ENCODE data around the gene POLR2M. TPM values are rescaled to one million over a fixed set of nuclear protein-coding genes. Genes with fewer than 3 reads are reported as not detected.

The POLR2M gene
- total and polyA plus RNA-seq, 4 donors: 7.8 to 230 (median 43.6) TPM

DNA sequence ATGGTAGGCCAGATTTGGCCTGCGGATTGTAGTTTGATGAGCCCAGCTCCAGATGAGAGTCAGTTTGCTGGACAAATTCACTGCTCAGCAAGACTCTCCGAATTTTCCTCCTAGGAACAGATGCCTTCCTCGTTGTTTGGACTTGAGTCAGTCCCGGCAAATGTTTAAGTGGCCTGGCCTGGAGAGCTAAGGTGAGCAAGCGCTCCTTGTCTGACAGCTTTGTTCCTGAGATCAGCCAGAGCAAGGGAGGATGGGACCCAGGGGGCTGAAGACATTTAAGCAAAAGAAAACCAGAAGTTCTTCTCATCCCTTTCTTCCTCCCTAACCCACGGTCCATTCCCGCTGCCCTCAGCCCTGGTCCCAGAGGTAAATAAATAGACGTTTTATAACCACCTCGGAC, 40.3 kb downstream of the POLR2M start:
- DNase-seq (ENCODE audit: low spot score): no peak
- Histone ChIP-seq H3K4me1 (ENCODE audit: control insufficient read depth in 4 of 4, insufficient read depth in 4 of 4, low read length in 3 of 4) (no peaks in the 10 kb centered on the region), H3K27ac (ENCODE audit: low read depth in 1 of 2, low read length in 2 of 2) (no peak overlapping the region), H3K9ac (ENCODE audit: low read depth in 1 of 2, low read length in 2 of 2) (no peak overlapping the region), H3K4me3 (ENCODE audit: low read depth in 1 of 3, low read length in 3 of 3) (no peak overlapping the region), H3K9me3 (ENCODE audit: control insufficient read depth in 4 of 4, low read length in 3 of 4) (no peaks in the 10 kb centered on the region), H3K27me3 (ENCODE audit: control insufficient read depth in 4 of 4, insufficient read depth in 4 of 4, low read length in 3 of 4) (no peaks in the 10 kb centered on the region), H3K36me3 (ENCODE audit: control insufficient read depth in 4 of 4, insufficient read depth in 3 of 4, low read depth in 1 of 4, low read length in 3 of 4) (no peaks in the 10 kb centered on the region)
- TF ChIP-seq NR2F2 (IDR thresholded peaks at IDR 0.05): no peak
- TF ChIP-seq RAD21 (IDR thresholded peaks at IDR 0.05): no peak
- TF ChIP-seq FOXA2 (IDR thresholded peaks at IDR 0.05): no peak
- no peak for TF ChIP-seq YY1 (IDR thresholded peaks at IDR 0.05)
- TF ChIP-seq, protein P1, sequence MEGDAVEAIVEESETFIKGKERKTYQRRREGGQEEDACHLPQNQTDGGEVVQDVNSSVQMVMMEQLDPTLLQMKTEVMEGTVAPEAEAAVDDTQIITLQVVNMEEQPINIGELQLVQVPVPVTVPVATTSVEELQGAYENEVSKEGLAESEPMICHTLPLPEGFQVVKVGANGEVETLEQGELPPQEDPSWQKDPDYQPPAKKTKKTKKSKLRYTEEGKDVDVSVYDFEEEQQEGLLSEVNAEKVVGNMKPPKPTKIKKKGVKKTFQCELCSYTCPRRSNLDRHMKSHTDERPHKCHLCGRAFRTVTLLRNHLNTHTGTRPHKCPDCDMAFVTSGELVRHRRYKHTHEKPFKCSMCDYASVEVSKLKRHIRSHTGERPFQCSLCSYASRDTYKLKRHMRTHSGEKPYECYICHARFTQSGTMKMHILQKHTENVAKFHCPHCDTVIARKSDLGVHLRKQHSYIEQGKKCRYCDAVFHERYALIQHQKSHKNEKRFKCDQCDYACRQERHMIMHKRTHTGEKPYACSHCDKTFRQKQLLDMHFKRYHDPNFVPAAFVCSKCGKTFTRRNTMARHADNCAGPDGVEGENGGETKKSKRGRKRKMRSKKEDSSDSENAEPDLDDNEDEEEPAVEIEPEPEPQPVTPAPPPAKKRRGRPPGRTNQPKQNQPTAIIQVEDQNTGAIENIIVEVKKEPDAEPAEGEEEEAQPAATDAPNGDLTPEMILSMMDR (IDR thresholded peaks at IDR 0.05; ENCODE audit: low read depth, low read length, missing input control): no peak
- TF ChIP-seq, protein P2, sequence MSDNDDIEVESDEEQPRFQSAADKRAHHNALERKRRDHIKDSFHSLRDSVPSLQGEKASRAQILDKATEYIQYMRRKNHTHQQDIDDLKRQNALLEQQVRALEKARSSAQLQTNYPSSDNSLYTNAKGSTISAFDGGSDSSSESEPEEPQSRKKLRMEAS (IDR thresholded peaks at IDR 0.05): no peak
- no peak for TF ChIP-seq SP1 (IDR thresholded peaks at IDR 0.05)
- WGBS: 86% methylated on average over 9 of the region's 9 CpGs

DNA sequence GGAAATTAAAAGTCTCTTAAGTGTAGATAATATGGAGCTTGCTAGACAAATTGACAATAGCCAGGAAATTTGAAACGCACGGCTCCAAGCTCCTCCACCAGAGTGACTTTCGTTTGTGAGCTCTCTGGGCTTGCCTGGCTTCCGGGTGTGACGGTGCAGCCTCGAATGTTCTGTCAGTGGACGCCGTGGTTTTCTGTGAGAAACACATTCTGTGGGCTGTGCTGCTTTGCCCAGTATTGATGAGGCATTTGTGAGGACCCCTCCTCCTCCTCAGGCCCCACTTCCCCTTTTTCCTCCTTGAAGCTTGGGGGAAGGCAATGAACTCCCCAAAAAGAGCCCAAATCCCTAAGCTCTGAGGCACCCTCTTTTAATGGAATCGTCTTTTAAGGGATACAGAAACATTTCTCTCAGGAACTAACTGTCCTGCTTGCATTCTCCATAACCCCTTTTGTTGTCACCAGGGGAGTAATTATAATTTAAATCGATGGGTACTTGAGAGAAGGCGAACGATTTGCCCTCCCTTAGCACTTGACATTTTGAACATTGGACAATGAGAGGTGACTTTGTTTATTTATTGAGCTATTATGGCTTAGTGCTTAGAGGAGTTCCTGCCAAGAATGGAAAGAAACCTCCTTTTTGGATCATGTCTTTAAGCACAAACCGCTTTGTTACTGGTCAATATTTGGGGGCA, 40.8 kb downstream of the POLR2M start:
- Histone ChIP-seq H3K4me1 (ENCODE audit: control insufficient read depth in 4 of 4, insufficient read depth in 4 of 4, low read length in 3 of 4) (no peaks in the 10 kb centered on the region), H3K9ac (ENCODE audit: low read depth in 1 of 2, low read length in 2 of 2) (no peak overlapping the region), H3K4me3 (ENCODE audit: low read depth in 1 of 3, low read length in 3 of 3) (no peak overlapping the region), H3K36me3 (ENCODE audit: control insufficient read depth in 4 of 4, insufficient read depth in 3 of 4, low read depth in 1 of 4, low read length in 3 of 4) (no peaks in the 10 kb centered on the region), H3K9me3 (ENCODE audit: control insufficient read depth in 4 of 4, low read length in 3 of 4) (no peaks in the 10 kb centered on the region), H3K27me3 (ENCODE audit: control insufficient read depth in 4 of 4, insufficient read depth in 4 of 4, low read length in 3 of 4) (no peaks in the 10 kb centered on the region), H3K27ac (ENCODE audit: low read depth in 1 of 2, low read length in 2 of 2) (no peak overlapping the region)
- 67% methylated on average over 13 of the region's 13 CpGs for WGBS
- TF ChIP-seq JUND (IDR thresholded peaks at IDR 0.05) (no peak), TAF1 (conservative IDR thresholded peaks at IDR 0.05) (no peak), NR2F2 (IDR thresholded peaks at IDR 0.05) (no peak), SP1 (IDR thresholded peaks at IDR 0.05) (no peak), RXRA (IDR thresholded peaks at IDR 0.05) (no peak), RAD21 (IDR thresholded peaks at IDR 0.05) (no peak)
- DNase-seq (ENCODE audit: low spot score): no peak

DNA sequence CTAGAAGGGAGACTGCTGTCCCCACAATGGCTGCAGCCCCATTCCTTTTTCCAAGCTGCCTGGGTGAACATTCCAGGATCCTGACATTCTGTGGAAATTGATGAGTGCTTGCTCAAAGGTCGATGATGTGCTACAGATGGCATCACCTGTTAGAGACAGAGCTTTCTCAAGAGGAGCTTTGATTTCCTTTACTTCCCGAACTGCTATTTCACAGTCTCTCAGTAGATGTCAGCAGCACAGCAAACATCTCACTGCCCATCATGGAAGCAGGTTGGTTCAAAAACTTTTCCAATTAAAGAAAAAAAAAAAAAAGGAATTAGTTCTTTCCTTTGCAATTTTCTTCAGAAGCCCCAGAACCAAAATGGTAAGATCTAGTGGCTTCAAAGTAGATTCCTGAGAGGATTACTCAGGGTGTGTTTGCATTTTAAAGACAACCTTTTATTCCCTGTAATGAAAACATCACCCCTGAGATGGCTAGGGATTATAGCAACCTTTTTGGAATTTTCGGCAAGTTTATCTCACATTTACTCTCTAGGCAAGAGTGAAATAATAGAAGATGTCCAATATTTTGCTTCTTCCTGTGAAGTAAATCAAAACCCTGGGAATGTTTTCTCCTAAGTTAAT, 44.8 kb downstream of the POLR2M start:
- Histone ChIP-seq H3K4me1 (ENCODE audit: control insufficient read depth in 4 of 4, insufficient read depth in 4 of 4, low read length in 3 of 4) (no peaks in the 10 kb centered on the region), H3K27ac (ENCODE audit: low read depth in 1 of 2, low read length in 2 of 2) (no peak overlapping the region), H3K4me3 (ENCODE audit: low read depth in 1 of 3, low read length in 3 of 3) (no peak overlapping the region), H3K27me3 (ENCODE audit: control insufficient read depth in 4 of 4, insufficient read depth in 4 of 4, low read length in 3 of 4) (no peaks in the 10 kb centered on the region), H3K9ac (ENCODE audit: low read depth in 1 of 2, low read length in 2 of 2) (no peak overlapping the region), H3K36me3 (ENCODE audit: control insufficient read depth in 4 of 4, insufficient read depth in 3 of 4, low read depth in 1 of 4, low read length in 3 of 4) (no peaks in the 10 kb centered on the region), H3K9me3 (ENCODE audit: control insufficient read depth in 4 of 4, low read length in 3 of 4) (no peaks in the 10 kb centered on the region)
- DNase-seq (ENCODE audit: low spot score): no peak
- 40% methylated on average over 3 of the region's 3 CpGs for WGBS
- TF ChIP-seq HNF4A (conservative IDR thresholded peaks at IDR 0.05) (no peak), RAD21 (IDR thresholded peaks at IDR 0.05) (peak; percentile 72 to 73)
- TF ChIP-seq, protein P1 (IDR thresholded peaks at IDR 0.05; ENCODE audit: low read depth, low read length, missing input control): peak; percentile 33
- TF ChIP-seq, protein P3, sequence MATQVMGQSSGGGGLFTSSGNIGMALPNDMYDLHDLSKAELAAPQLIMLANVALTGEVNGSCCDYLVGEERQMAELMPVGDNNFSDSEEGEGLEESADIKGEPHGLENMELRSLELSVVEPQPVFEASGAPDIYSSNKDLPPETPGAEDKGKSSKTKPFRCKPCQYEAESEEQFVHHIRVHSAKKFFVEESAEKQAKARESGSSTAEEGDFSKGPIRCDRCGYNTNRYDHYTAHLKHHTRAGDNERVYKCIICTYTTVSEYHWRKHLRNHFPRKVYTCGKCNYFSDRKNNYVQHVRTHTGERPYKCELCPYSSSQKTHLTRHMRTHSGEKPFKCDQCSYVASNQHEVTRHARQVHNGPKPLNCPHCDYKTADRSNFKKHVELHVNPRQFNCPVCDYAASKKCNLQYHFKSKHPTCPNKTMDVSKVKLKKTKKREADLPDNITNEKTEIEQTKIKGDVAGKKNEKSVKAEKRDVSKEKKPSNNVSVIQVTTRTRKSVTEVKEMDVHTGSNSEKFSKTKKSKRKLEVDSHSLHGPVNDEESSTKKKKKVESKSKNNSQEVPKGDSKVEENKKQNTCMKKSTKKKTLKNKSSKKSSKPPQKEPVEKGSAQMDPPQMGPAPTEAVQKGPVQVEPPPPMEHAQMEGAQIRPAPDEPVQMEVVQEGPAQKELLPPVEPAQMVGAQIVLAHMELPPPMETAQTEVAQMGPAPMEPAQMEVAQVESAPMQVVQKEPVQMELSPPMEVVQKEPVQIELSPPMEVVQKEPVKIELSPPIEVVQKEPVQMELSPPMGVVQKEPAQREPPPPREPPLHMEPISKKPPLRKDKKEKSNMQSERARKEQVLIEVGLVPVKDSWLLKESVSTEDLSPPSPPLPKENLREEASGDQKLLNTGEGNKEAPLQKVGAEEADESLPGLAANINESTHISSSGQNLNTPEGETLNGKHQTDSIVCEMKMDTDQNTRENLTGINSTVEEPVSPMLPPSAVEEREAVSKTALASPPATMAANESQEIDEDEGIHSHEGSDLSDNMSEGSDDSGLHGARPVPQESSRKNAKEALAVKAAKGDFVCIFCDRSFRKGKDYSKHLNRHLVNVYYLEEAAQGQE (IDR thresholded peaks at IDR 0.05): no peak
